ENCODE data around the gene TDRD12. TPM values are rescaled to one million over a fixed set of nuclear protein-coding genes. Genes with fewer than 3 reads are reported as not detected.
"Not testable (repeated sequence)": the region's sequence is repeated elsewhere in the genome, so short reads cannot be mapped to it uniquely, and the experiment has no call there.

The TDRD12 gene
- total and polyA plus RNA-seq, 4 donors, result under 0.01 to 0.23 (median 0.02) TPM; not detected in 1

DNA sequence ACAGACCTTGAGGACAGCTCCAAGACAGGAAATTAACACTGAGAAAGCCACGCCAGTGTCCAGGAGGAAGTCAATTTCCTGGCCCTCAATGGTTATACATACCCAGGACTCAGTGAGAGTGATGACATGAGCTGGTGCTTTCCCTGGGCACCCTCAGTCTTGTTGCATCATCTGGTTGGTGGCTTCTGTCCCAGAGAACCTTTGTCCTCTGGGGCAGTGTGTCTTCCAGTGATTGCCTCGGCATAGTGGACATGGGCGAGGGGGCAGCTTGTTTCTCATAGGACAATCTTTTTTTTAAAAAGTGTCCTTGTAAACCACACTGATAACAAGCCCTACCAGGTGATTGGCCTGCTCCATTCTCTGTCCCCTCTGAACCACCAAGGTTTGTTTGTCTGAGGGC lies 22.8 kb upstream of the TDRD12 start:
- DNase-seq (ENCODE audit: low spot score); H3K36me3 ChIP-seq (ENCODE audit: control insufficient read depth in 4 of 4, insufficient read depth in 3 of 4, low read depth in 1 of 4, low read length in 3 of 4); H3K4me3 ChIP-seq (ENCODE audit: low read depth in 1 of 3, low read length in 3 of 3); H3K27ac ChIP-seq (ENCODE audit: low read depth in 1 of 2, low read length in 2 of 2); H3K9me3 ChIP-seq (ENCODE audit: control insufficient read depth in 4 of 4, low read length in 3 of 4); H3K9ac ChIP-seq (ENCODE audit: low read depth in 1 of 2, low read length in 2 of 2); H3K27me3 ChIP-seq (ENCODE audit: control insufficient read depth in 4 of 4, insufficient read depth in 4 of 4, low read length in 3 of 4): not testable (repeated sequence)
- WGBS, result 30% methylated on average over 3 of the region's 3 CpGs
- H3K4me1 ChIP-seq (ENCODE audit: control insufficient read depth in 4 of 4, insufficient read depth in 4 of 4, low read length in 3 of 4), result peaks cover 11 to 34% (median 20%) of the 10 kb centered on the region in 4 donors
- TF ChIP-seq, protein P1, sequence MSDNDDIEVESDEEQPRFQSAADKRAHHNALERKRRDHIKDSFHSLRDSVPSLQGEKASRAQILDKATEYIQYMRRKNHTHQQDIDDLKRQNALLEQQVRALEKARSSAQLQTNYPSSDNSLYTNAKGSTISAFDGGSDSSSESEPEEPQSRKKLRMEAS (IDR thresholded peaks at IDR 0.05), result peak; percentile 80
- peak; percentile 92 for TF ChIP-seq HNF4G (IDR thresholded peaks at IDR 0.05)
- TF ChIP-seq, protein P2, sequence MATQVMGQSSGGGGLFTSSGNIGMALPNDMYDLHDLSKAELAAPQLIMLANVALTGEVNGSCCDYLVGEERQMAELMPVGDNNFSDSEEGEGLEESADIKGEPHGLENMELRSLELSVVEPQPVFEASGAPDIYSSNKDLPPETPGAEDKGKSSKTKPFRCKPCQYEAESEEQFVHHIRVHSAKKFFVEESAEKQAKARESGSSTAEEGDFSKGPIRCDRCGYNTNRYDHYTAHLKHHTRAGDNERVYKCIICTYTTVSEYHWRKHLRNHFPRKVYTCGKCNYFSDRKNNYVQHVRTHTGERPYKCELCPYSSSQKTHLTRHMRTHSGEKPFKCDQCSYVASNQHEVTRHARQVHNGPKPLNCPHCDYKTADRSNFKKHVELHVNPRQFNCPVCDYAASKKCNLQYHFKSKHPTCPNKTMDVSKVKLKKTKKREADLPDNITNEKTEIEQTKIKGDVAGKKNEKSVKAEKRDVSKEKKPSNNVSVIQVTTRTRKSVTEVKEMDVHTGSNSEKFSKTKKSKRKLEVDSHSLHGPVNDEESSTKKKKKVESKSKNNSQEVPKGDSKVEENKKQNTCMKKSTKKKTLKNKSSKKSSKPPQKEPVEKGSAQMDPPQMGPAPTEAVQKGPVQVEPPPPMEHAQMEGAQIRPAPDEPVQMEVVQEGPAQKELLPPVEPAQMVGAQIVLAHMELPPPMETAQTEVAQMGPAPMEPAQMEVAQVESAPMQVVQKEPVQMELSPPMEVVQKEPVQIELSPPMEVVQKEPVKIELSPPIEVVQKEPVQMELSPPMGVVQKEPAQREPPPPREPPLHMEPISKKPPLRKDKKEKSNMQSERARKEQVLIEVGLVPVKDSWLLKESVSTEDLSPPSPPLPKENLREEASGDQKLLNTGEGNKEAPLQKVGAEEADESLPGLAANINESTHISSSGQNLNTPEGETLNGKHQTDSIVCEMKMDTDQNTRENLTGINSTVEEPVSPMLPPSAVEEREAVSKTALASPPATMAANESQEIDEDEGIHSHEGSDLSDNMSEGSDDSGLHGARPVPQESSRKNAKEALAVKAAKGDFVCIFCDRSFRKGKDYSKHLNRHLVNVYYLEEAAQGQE (IDR thresholded peaks at IDR 0.05), result peak; percentile 50
- peak; percentile 77 for TF ChIP-seq YY1 (IDR thresholded peaks at IDR 0.05)
- TF ChIP-seq HNF4A (conservative IDR thresholded peaks at IDR 0.05), result peak; percentile 99
- peak; percentile 88 for TF ChIP-seq SP1 (IDR thresholded peaks at IDR 0.05)
- TF ChIP-seq EGR1 (IDR thresholded peaks at IDR 0.05; ENCODE audit: low read depth in 2 of 2), result peak in 1 of 2 donors; percentile 53
- TF ChIP-seq RAD21 (IDR thresholded peaks at IDR 0.05), result peak; percentile 24 to 40
- peak; percentile 83 for TF ChIP-seq ZBTB33 (IDR thresholded peaks at IDR 0.05)
- TF ChIP-seq ATF3 (IDR thresholded peaks at IDR 0.05), result peak; percentile 98
- TF ChIP-seq JUND (IDR thresholded peaks at IDR 0.05), result peak; percentile 49 to 85
- peak; percentile 65 for TF ChIP-seq FOXA2 (IDR thresholded peaks at IDR 0.05)
- TF ChIP-seq RXRA (IDR thresholded peaks at IDR 0.05), result peak; percentile 82 to 91
- TF ChIP-seq GABPA (IDR thresholded peaks at IDR 0.05 in 1 of 2, conservative IDR thresholded peaks at IDR 0.05 in 1 of 2), result peak in 1 of 2 donors; percentile 37
- peak; percentile 56 for TF ChIP-seq FOXA1 (IDR thresholded peaks at IDR 0.05)

DNA sequence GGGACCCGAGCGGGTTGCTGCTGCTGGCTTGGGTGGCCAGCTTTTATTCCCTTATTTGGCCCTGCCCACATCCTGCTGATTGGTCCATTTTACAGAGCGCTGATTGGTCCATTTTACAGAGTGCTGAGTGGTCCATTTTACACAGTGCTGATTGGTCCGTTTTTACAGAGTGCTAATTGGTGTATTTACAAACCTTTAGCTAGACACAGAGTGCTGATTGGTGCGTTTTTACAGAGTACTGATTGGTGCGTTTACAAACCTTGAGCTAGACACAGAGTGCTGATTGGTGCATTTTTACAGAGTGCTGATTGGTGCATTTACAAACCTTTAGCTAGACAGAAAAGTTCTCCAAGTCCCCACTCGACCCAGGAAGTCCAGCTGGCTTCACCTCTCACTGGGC lies 19.4 kb upstream of the TDRD12 start:
- not testable (repeated sequence) for H3K9ac ChIP-seq (ENCODE audit: low read depth in 1 of 2, low read length in 2 of 2); H3K36me3 ChIP-seq (ENCODE audit: control insufficient read depth in 4 of 4, insufficient read depth in 3 of 4, low read depth in 1 of 4, low read length in 3 of 4); DNase-seq (ENCODE audit: low spot score); H3K27me3 ChIP-seq (ENCODE audit: control insufficient read depth in 4 of 4, insufficient read depth in 4 of 4, low read length in 3 of 4); H3K27ac ChIP-seq (ENCODE audit: low read depth in 1 of 2, low read length in 2 of 2); H3K4me3 ChIP-seq (ENCODE audit: low read depth in 1 of 3, low read length in 3 of 3)
- Histone ChIP-seq H3K9me3 (ENCODE audit: control insufficient read depth in 4 of 4, low read length in 3 of 4) (peaks cover 4 to 11% (median 5%) of the 10 kb centered on the region in 4 donors), H3K4me1 (ENCODE audit: control insufficient read depth in 4 of 4, insufficient read depth in 4 of 4, low read length in 3 of 4) (peaks cover 5 to 16% (median 12%) of the 10 kb centered on the region in 4 donors)
- WGBS, result 91% methylated on average over 7 of the region's 7 CpGs

Measured in liver (tissue), 9 donors.